Right lobe of liver (tissue), 6 donors: ENCODE measurements around the gene BLOC1S4. TPM values are rescaled to one million over a fixed set of nuclear protein-coding genes. Genes with fewer than 3 reads are reported as not detected.
A peak's percentile ranks its signal among the peaks of the same experiment; 100 is the strongest.

Experiments
- ATAC-seq, 4 donors: fragments of 200-7000 bp; cut with Tn5 transposase; one replicate each; pipeline ENCODE4 v1.9.1; 2020; ENCODE audit warnings: mild to moderate bottlenecking in 4 of 4, moderate library complexity in 4 of 4
- DNase-seq, 3 donors: peaks; one replicate each; pipeline ENCODE4 v3.0.0-alpha.2; 2020
- H3K27ac ChIP-seq, 3 donors: fragments of 200-600 bp; one replicate each; pipeline ENCODE4 v1.8.0; 2022
- H3K27me3 ChIP-seq, 2 donors: fragments of 200-600 bp; one replicate each; pipeline ENCODE4 v1.8.0; 2022
- H3K36me3 ChIP-seq, 4 donors: fragments of 200-600 bp; sonication (generic) in 1 of 4; one replicate each; pipeline versions ENCODE4 v1.5.1 to v1.8.0; 2017 to 2022; ENCODE audit warnings: control low read depth in 1 of 4
- H3K4me1 ChIP-seq, 4 donors: fragments of 200-600 bp; sonication (generic) in 1 of 4; one replicate each; pipeline versions ENCODE4 v1.5.1 to v1.8.0; 2017 to 2022; ENCODE audit warnings: control low read depth in 1 of 4
- H3K4me3 ChIP-seq, 3 donors: fragments of 200-600 bp; one replicate each; pipeline ENCODE4 v1.8.0; 2022
- H3K9me3 ChIP-seq, 4 donors: fragments of 200-600 bp; sonication (generic) in 1 of 4; one replicate each; pipeline versions ENCODE4 v1.5.1 to v1.8.0; 2017 to 2022; ENCODE audit warnings: control low read depth in 1 of 4
- CTCF ChIP-seq, 4 donors: fragments of 200-600 bp in 3 of 4; fragments of 450-650 bp in 1 of 4; IDR thresholded peaks; one replicate each; pipeline versions ENCODE4 v1.5.1 to v1.8.0; 2016 to 2022; ENCODE audit warnings: antibody characterized with exemption in 4 of 4, mild to moderate bottlenecking in 2 of 4
- POLR2A ChIP-seq: fragments of 450-650 bp; IDR thresholded peaks from one replicate; pipeline ENCODE4 v1.6.1; 2017; ENCODE audit warnings: antibody characterized with exemption, mild to moderate bottlenecking
- WGBS: methylation state at CpG from one replicate; pipeline ENCODE4 v1.1.6; 2018; ENCODE audit warnings: low coverage, low lambda C conversion rate; ENCODE audit not compliant: insufficient coverage; ENCODE audit errors: missing lambda C conversion rate; 5-methylcytosine and 5-hydroxymethylcytosine counted together
- intact Hi-C, 2 donors: fragments of 100-400 bp; cut with DNase I; formaldehyde crosslinking; loops; one replicate each; pipeline versions ENCODE4 v1.11.2 to v1.14.1; 2022
- total RNA-seq, 6 experiments: library from RNA; depleted of rRNA in 2 of 6; stranded (reverse); fragments of >200 nt in 2 of 6; fragmentation: NEBNext Ultra II Directional in 3 of 6; extraction: Animal tissue kit (Norgen Biotek cat#: 25700) in 3 of 6; gene quantifications; one replicate each; pipeline versions ENCODE4 v1.1.0 to v1.2.4, GENCODE V29; 2016 to 2023
- donor health status: DM: no; HTN: yes; CAD: no.
- donor health status: DM: no; HTN: no; CAD: no.
- donor health status: DM: no; HTN: no; CAD: no.
- donor health status: DM: no; HTN: yes; CAD: no.
- donor health status: DM: no; HTN: yes; CAD: no.

The BLOC1S4 gene
- total RNA-seq, 6 experiments from 2014 or later, result 3.0 to 9.9 (median 6.6) TPM

DNA sequence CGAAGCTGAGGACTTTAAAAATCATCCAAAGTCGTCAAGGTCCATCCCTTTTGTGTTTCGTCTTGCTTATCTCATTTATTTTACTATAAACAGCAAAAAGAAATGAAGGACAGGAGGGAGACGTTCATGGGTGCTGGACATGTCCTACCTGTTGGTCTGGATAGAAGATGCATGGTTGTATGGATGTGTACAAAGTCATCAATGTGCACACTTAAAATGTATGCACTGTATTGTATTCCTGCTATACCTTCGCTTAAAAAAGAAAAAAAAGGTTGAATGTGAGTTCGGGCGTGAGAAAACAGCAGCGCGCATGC is 313 bp upstream of the BLOC1S4 start:
- H3K36me3 ChIP-seq, result no peaks in the 10 kb centered on the region
- DNase-seq (no peak), ATAC-seq (no peak)
- peaks cover 0 to 15% (median 5%) of the 10 kb centered on the region in 4 donors for H3K4me1 ChIP-seq
- 7% methylated on average over 9 of the region's 9 CpGs for WGBS
- intact Hi-C loops, result no loop called here
- H3K27ac ChIP-seq, result peak overlapping the region; percentile 21 to 77 (median 68)
- TF ChIP-seq CTCF (IDR thresholded peaks at IDR 0.05), result no peak
- no peak for TF ChIP-seq POLR2A
- no peaks in the 10 kb centered on the region for H3K27me3 ChIP-seq
- H3K9me3 ChIP-seq, result no peaks in the 10 kb centered on the region
- H3K4me3 ChIP-seq, result peak overlapping the region; percentile 67 to 87 (median 69)

- Histone ChIP-seq H3K4me3 (peak overlapping the region; percentile 67 to 87 (median 69)), H3K27ac (peak overlapping the region in 2 of 3 donors; percentile 77 to 86), H3K27me3 (no peaks in the 10 kb centered on the region), H3K4me1 (peaks cover 0 to 15% (median 5%) of the 10 kb centered on the region in 4 donors), H3K9me3 (no peaks in the 10 kb centered on the region), H3K36me3 (no peaks in the 10 kb centered on the region)
- TF ChIP-seq CTCF (IDR thresholded peaks at IDR 0.05) (no peak), POLR2A (no peak)
- DNase-seq (no peak), ATAC-seq (no peak)
- intact Hi-C loops, result no loop called here
- WGBS, result 16% methylated on average over 7 of the region's 7 CpGs
Observed at GRCh38 chr4:6716958-6717655, 1.1 kb downstream of the BLOC1S4 start.

DNA sequence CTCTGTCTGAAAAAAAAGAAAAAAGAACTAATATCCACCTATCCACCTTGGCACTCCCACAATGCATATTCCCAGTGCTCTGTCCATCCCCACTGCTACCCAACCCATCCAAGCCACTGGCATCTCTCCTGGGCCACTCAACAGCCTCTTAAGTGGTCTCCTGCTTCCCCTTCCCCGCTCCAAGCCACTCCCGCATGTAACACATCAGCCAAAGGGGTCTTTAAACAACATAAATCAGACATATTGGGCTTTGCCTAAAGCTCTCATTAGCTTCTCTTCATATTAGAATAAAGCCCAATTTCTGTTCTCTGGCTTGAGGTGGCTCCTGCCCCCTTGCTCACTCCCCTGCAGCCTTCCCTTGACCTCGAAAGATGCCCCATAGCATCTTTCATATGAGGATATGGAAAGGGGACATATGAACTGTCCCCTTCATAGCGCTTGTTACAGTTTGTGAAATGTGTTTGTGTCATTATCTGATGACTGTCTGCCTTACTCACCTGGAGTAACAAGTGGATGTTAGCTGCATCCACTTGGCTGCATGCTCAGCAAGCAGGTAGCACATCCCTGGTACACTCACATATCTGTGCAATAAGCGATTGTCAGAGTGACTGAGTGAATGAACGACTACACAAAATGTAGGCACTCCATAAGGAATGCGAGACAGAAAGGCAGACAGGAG is 3.1 kb downstream of the BLOC1S4 start:
- TF ChIP-seq CTCF (IDR thresholded peaks at IDR 0.05) (no peak), POLR2A (no peak)
- H3K4me3 ChIP-seq, result no peak overlapping the region
- WGBS, result 76% methylated on average over 6 of the region's 7 CpGs
- H3K9me3 ChIP-seq, result no peaks in the 10 kb centered on the region
- DNase-seq, result peak in 1 of 3 donors; percentile 37
- peaks cover 0 to 15% (median 5%) of the 10 kb centered on the region in 4 donors for H3K4me1 ChIP-seq
- H3K27me3 ChIP-seq, result no peaks in the 10 kb centered on the region
- no peaks in the 10 kb centered on the region for H3K36me3 ChIP-seq
- intact Hi-C loops, result no loop called here
- no peak overlapping the region for H3K27ac ChIP-seq
- ATAC-seq, result no peak

DNA sequence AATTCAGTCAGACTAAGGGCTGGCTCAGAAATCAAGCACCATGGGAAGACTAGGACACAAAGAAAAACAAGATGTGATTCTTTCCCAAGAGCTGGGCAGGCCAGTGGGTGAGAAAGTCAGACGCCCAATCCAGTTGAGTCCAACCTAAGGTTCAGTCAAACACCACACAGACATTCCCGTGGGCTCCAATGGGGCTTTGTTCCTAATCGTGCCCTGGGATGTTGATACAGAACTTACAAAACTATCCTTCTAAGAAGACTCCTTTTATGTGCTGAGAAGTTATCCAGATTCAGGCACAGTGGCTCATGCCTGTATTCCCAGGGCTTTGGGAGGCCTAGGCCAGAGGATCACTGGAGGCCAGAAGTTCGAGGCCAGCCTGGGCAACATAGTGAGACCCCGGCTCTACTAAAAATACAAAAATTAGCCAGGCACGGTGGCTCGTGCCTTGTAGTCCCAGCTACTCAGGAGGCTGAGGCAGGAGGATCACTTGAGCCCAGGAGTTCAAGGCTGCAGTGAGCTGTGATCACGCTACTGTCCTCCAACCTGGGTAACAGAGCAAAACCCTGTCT is 3.7 kb downstream of the BLOC1S4 start:
- no peaks in the 10 kb centered on the region for H3K27me3 ChIP-seq
- H3K9me3 ChIP-seq, result no peaks in the 10 kb centered on the region
- H3K27ac ChIP-seq, result no peak overlapping the region
- H3K4me1 ChIP-seq, result peaks cover 0 to 15% (median 5%) of the 10 kb centered on the region in 4 donors
- WGBS, result 40% methylated on average over 6 of the region's 8 CpGs
- ATAC-seq (no peak), DNase-seq (no peak)
- intact Hi-C loops, result loop anchor here (5.0 to 10.0 kb wide), 3 partner anchors 153 to 355 kb away; no protein-coding TSS in a partner anchor
- TF ChIP-seq CTCF (IDR thresholded peaks at IDR 0.05) (no peak), POLR2A (no peak)
- no peaks in the 10 kb centered on the region for H3K36me3 ChIP-seq
- H3K4me3 ChIP-seq, result no peak overlapping the region
